K562 (cell line): Measurements from ENCODE around the gene MAML3.

Experiments
- HNRNPUL1 ChIP-seq: fragments of 200-400 bp; formaldehyde crosslinking; IDR thresholded peaks from 2 replicates; pipeline ENCODE4 v1.6.1; 2017; ENCODE audit warnings: low read length
- SMAD1 ChIP-seq: fragments of 150-350 bp; IDR thresholded peaks from 2 replicates; pipeline ENCODE4 v1.6.1; 2014; ENCODE audit warnings: low read length, low read depth; ENCODE audit not compliant: partially characterized antibody
- TEAD4 ChIP-seq, 2 experiments: sonication (generic) in 1 of 2; formaldehyde crosslinking in 1 of 2; IDR thresholded peaks; 2 replicates each; pipeline versions ENCODE4 v1.6.1 to v1.8.0; 2012 to 2022; ENCODE audit warnings: borderline replicate concordance in 1 of 2, inconsistent platforms in 1 of 2, low read length in 1 of 2, mild to moderate bottlenecking in 1 of 2, missing genetic modification reagents in 1 of 2
- ZFX ChIP-seq: sonication (generic); formaldehyde crosslinking; IDR thresholded peaks from 2 replicates; pipeline ENCODE4 v1.8.0; 2022; ENCODE audit warnings: mild to moderate bottlenecking, missing genetic modification reagents, moderate library complexity
- ZHX1 ChIP-seq: fragments of 150-350 bp; conservative IDR thresholded peaks from 2 replicates; pipeline ENCODE4 v1.6.1; 2014; ENCODE audit warnings: low read length
- ZNF583 ChIP-seq: fragments of 250-450 bp; sonication (Bioruptor Pico); IDR thresholded peaks from 2 replicates; pipeline ENCODE4 v1.4.0; 2020

GRCh38 chr4:139880841-139881240, 273.1 kb downstream of the MAML3 start:
- TF ChIP-seq ZNF583 (CRISPR knock-in tag) (no peak), ZHX1 (no peak), SMAD1 (no peak), ZFX (CRISPR knock-in tag) (no peak), HNRNPUL1 (no peak), TEAD4 (IDR thresholded peaks at IDR 0.05; ENCODE audit: low read length) (no peak), TEAD4 (CRISPR knock-in tag; IDR thresholded peaks at IDR 0.05; ENCODE audit: borderline replicate concordance) (no peak)
